ENCODE data around the gene SLC7A7.
"Not testable (repeated sequence)": the region's sequence is repeated elsewhere in the genome, so short reads cannot be mapped to it uniquely, and the experiment has no call there.

Gene SLC7A7

DNA sequence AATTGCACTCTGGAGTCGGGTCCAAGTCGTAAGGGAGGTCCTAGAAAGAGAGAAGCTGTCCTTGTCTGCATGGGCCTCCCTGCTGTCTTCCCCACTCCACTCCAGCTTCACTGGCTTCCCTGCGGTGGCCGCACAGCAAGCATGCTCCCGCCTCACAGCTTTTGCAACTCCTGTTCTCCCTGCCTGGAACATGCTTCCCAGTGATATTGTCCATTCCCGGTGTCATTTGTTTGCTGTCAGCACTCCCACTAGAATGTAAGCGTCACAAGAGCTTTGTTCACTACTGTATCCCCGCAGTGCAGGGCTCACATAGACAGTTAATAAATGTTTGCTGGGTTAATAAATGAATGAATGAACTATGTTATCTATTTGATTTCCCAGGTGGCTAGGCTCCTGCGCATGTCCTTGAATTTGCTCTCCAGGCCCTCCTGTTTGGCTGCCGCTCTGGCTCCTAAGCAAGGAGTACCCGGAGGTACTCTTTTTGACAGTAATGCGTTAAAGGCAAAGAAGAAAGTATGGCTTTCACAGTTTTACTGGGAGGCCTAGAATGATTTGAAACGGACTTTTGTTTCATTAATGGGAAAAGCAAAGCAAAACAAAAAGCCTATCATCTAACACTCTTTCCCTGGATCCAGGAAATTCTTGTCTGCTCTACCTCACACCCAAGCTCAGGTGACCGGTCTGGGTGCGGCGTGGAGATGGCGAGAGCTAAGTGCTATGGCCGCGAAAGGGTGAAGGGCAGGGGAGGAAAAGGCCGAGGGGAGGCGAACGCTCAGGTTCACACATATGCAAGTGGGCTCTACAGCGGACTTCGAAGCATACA is 6.2 kb upstream of the SLC7A7 start:
- no peak for DNase-seq (ENCODE audit: low read depth in 2 of 2)

GRCh38 chr14:22820731-22821130 is 5.5 kb upstream of the SLC7A7 start:
- no peak for DNase-seq (ENCODE audit: low read depth in 2 of 2)

DNA sequence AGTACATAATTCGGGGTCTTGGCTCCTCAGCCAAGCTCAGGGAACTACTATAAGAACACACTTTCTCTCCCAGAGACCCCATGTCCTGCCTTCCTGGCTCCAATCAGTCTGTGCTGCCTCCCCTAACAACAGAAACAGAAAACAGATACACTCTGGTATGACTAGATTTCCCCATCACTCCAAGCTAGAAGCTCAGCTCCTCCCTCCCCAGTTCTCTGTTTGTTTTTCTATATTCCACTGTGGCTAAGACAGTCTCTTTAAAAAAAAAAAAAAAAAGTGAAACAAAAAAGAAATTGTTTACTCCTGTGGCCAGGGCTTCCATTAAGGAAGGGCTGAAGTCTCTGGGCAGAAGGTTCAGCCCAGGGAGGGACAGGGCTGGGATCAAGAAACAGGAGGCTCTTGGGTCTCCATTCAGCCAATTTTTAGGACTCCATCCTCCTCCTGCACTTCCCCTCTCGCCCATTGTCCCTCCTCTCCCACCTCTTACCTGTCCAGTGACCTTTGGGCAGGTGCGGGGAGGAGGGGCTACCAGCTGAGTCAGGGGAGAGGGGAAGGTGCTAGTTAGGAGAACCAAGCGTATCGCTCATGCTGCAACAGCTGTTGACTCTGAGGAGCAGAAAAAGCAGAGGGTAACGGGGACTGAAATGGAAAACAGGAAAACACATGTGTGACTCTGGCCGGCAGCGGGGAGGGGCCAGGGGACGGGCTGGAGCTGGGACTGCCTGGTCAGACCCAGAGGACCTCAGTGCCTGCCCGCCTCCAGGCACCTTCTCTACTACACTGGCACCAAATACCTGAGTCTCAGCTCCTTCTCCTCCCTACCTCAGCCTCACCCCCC is 4.1 kb upstream of the SLC7A7 start:
- DNase-seq (ENCODE audit: low read depth in 2 of 2) = no peak

DNA sequence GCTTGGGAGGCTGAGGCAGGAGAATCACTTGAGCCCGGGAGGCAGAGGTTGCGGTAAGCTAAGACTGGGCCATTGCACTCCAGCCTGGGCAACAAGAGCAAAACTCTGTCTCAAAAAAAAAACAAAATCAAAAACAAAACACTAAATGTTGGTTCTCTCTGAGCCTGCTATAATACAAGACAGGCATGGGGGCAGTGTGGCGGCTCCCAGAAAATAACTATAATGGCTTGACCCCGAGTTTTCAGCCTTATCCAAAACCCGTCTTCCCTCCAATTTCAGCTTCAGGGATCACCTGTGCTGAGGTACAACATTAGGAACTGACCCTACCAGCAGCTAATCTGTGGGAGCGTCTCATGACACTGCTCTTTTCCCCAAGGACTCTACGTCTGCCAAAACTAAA is 862 bp downstream of the SLC7A7 start:
- DNase-seq (ENCODE audit: low read depth in 2 of 2) = no peak

DNA sequence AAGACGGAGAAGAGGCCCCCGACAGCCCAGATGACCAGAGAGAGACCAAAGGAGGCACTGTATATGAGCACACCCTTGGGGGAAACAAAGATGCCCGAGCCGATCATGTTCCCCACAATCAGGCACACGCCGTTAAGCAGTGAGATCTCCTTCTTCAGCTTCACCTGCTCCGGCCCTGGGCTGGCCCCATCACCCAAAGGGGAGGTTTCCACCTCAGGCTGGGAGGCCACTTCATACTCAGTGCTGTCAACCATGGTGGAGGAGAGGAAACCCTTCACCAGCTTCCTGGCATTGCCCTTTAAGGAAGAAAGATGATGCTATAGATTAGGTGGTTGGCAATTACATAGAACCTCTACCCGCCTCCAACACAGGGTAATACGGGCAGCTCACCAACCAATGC is 2.1 kb downstream of the SLC7A7 start:
- DNase-seq (ENCODE audit: low read depth in 2 of 2) = no peak

- DNase-seq (ENCODE audit: low read depth in 2 of 2) = no peak
These were observed 2.5 kb downstream of the SLC7A7 start for GRCh38 chr14:22812744-22813143.

DNA sequence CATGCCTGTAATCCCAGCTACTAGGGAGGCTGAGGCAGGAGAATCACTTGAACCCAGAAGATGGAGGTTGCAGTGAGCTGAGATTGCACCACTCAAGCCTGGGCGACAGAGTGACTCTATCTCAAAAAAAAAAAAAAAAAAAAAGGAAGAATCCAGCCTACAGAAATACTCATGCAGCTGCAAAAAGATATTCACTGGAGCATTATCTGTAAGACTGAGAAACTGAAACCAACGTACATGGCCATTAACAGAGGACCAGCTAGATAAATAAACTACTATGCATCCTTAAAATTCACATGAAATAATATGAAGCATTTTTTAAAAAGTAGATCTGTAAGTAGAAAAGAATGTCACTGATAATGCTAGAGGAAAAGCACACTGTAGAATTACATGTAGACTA is 3.5 kb downstream of the SLC7A7 start:
- DNase-seq (ENCODE audit: low read depth in 2 of 2) = no peak

DNA sequence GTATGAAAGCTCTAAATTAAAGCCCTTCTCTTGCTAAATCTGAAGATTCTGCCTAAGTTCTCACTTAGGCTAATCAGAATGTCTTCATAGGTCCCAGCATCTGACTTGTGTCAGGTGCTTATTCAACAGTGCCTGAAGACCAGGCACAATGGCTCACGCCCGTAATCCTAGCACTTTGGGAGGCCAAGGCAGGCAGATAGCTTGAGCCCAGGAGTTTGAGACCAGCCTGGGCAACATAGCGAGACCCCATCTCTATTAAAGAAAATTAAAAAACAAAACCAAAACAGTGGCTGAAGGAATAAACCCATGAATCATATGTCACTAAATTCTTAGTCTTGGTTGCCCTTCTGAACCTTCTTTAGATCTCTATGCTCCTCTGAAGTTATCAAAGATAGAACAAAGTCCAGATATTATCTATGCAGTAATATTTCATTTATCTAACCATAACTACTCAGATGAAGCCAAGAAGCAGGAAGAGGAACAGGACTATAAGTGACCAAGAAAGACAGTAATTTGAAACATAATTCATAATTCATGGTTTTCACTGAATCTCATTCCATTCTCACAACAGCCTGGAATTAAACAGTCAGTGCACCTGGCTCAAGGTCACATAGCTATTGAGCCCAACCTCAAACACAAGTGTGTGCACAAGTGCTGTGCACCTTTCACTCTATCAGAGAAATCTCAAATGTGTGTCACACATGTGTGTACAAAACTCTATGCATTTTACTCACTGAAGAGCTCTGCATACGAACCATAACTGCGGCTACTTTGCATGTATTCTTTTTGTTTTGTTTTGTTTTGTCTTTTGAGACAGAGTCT is 6.6 kb downstream of the SLC7A7 start:
- DNase-seq (ENCODE audit: low read depth in 2 of 2) = no peak

DNA sequence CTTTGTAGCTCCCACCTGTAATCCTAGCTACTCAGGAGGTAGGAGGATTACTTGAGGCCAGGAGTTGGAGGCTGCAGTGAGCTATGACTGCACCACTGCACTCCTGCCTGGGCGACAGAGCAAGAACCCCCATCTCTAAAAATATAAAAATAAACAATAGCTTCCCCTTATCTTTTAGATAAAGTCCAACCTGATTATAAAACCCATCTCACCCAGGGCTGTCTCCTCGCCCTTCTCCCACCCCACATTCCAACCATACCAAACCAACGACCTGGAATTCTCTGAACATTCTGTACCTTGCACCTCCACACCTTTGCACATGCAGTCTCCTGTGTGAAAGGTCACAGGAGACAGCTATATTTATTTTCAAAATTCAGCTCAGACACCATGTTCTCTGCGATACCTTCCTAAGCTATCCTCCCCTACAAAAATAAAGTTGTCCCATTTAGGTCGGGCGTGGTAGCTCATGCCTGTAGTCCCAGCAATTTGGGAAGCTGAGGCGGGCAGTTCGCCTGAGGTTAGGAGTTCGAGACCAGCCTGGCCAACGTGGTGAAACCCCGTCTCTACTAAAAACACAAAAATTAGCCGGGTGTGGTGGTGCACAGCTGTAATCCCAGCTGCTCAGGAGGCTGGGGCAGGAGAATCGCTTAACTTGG is 7.7 kb downstream of the SLC7A7 start:
- DNase-seq (ENCODE audit: low read depth in 2 of 2) = no peak

GRCh38 chr14:22805235-22805634 is 10.0 kb downstream of the SLC7A7 start:
- DNase-seq (ENCODE audit: low read depth in 2 of 2) = not testable (repeated sequence)

GRCh38 chr14:22803687-22803974 is 11.6 kb downstream of the SLC7A7 start:
- DNase-seq (ENCODE audit: low read depth in 2 of 2) = no peak

- no peak for DNase-seq (ENCODE audit: low read depth in 2 of 2)
These were observed 12.2 kb downstream of the SLC7A7 start for GRCh38 chr14:22802860-22803686.

GRCh38 chr14:22801716-22802115 is 13.5 kb downstream of the SLC7A7 start:
- no peak for DNase-seq (ENCODE audit: low read depth in 2 of 2)

DNA sequence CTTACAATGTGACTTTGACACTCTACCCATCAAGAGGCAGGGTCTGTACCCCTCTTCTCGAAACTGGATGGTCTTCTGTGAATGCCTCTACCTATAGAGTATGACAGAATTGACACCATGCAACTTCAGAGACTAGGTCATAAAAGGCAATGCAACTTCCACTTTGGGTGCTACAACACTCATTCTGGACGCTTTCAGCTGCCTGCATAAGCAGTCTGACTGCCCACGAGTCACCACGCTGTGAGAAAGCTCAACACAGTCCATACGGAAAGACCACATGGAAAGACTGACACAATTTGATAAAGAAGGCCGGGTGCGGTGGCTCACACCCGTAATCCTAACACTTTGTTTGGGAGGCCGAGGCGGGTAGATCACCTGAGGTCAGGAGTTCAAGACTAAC is 14.9 kb downstream of the SLC7A7 start:
- no peak for DNase-seq (ENCODE audit: low read depth in 2 of 2)

GRCh38 chr14:22798528-22798927 is 16.7 kb downstream of the SLC7A7 start:
- DNase-seq (ENCODE audit: low read depth in 2 of 2) = no peak

DNA sequence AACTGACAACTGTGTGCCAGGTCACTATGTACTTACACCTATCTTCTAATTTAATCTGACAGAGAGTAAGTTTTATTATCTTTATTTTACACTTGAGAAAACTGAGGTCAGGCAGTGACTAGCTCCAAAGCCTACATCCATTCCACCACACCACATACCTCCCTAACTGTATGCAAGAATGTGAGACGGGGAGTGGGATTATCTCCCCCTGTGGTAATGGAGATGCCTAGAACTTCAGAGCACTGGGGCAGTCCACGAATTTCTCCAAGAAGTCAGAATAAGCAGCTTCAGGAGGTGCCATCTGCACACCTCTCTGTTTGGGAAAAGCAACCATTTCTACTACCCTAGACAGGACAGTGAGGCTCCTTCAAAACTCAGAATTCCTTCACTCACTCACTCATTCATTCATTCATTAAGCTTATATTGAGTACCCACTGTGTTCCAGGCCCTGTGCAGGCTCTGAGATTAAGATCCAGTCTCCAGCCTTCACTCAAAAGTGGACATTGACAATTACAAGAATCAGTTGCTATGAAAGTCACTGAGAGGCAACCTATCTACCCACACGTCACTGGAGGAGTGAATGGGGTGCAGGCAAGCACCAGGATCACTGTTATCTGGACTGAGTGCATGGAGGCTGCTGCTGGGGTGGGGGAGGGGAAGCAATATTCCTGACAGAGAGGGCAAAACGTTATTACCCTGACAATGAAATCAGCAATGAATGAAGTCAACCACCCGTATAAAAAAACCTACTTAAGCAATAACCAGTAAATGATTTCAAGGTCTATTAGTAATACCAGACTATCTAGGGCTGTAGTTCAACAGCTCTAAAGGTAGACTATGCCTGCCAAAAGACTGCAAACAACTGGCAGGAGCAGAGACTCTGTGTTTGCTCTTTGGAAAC is 18.0 kb downstream of the SLC7A7 start:
- DNase-seq (ENCODE audit: low read depth in 2 of 2) = no peak

DNA sequence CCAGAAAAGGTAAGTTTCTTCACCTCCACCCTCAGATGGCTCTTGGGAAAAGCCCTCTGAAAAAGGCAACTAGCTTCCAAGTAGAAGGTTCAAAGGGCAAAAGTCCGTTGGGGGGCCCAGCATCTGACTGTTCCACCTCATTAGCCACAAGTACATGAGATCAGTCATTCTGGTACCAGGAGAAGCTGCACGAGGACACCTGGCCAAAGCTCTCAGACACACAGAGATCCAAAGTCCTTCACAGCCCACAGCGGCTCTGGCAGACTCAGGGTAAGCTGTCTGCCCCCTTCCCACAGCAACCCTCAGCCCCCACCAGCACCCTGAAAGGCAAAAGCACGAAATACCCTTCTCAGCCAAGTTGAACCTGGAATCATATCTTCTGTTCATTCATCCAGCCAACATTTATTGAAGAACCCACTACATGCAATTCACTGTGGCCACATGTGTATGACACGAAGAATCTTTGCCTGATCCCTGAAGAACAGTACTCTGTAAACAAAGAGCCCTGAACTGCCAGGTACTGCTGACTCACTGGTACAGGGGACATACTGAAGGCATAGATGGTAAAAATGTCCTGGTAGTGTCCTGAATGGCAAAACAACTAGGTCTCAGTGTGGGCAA is 19.0 kb downstream of the SLC7A7 start:
- no peak for DNase-seq (ENCODE audit: low read depth in 2 of 2)

GRCh38 chr14:22794551-22794951 is 20.7 kb downstream of the SLC7A7 start:
- DNase-seq (ENCODE audit: low read depth in 2 of 2) = no peak

DNA sequence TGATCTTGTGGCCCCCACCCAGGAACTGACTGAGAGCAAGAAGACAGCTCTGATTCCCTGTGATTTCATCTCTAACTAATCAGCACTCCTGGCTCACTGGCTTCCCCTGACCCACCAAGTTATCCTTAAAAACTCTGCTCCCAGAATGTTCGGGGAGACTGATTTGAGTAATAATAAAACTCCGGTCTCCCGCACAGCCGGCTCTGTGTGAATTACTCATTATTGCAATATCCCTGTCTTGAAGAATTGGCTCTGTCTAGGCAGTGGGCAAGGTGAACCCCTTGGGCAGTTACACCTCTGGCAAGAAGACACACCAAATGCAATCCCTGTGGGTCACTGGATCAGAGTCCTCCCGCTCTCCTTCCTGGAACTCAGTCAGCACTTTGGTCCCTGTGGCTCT is 21.3 kb downstream of the SLC7A7 start:
- DNase-seq (ENCODE audit: low read depth in 2 of 2) = no peak
